AG04450 (cell line): ENCODE data around the gene OR4F15. TPM values are rescaled to one million over a fixed set of nuclear protein-coding genes. Genes with fewer than 3 reads are reported as not detected.

ENCODE experiments used
- CTCF ChIA-PET: fragments of 300-600, 350-600 bp; formaldehyde crosslinking; extraction: SDS; loops from one replicate; lab custom pipeline; 2022; ENCODE audit warnings: antibody characterized with exemption, inconsistent platforms; lab: Charles Lee
- POLR2A ChIA-PET: fragments of 350-600 bp; formaldehyde crosslinking; extraction: SDS; loops from one replicate; lab custom pipeline; 2021; ENCODE audit warnings: antibody characterized with exemption, inconsistent platforms; lab: Yijun Ruan, JAX
- DNase-seq: peaks from one replicate; pipeline ENCODE4 v3.0.0-alpha.2; 2011; ENCODE audit warnings: low read depth, low spot score
- H3K27ac ChIP-seq: one replicate; pipeline ENCODE4 v1.5.1; 2012; ENCODE audit warnings: low read depth, low read length, control low read depth
- H3K27me3 ChIP-seq: one replicate; pipeline ENCODE4 v1.6.0; 2012; ENCODE audit warnings: low read length; ENCODE audit not compliant: control insufficient read depth, insufficient read depth
- H3K4me3 ChIP-seq: 2 replicates; pipeline ENCODE4 v1.5.1; 2011; ENCODE audit warnings: mild to moderate bottlenecking, low read depth, low read length, control low read depth
- H3K9me3 ChIP-seq: 2 replicates; pipeline ENCODE4 v1.5.1; 2012; ENCODE audit warnings: low read length; ENCODE audit not compliant: control insufficient read depth, insufficient read depth
- CTCF ChIP-seq: IDR thresholded peaks from 2 replicates; pipeline ENCODE4 v1.5.1; 2011; ENCODE audit warnings: low read depth, low read length, control low read depth, inconsistent platforms
- polyA plus RNA-seq: library from polyadenylated mRNA; depleted of rRNA; stranded (reverse); fragments of >200 nt; gene quantifications from 2 replicates; pipeline ENCODE4 v1.2.3, GENCODE V29; 2011

The OR4F15 gene
- polyA plus RNA-seq, 1 experiment = 0.05 TPM

- no peak for TF ChIP-seq CTCF
- Histone ChIP-seq H3K27ac (no peak overlapping the region), H3K27me3 (no peaks in the 10 kb centered on the region), H3K4me3 (no peak overlapping the region), H3K9me3 (no peaks in the 10 kb centered on the region)
- POLR2A ChIA-PET = no interaction called here
- no peak for DNase-seq
- CTCF ChIA-PET = interaction anchor here (0.5 kb wide), 1 partner anchor 14 kb away, joined by 3 read pairs; no protein-coding TSS in a partner anchor
Measured at GRCh38 chr15:101820781-101821180, 8.8 kb downstream of the OR4F15 start.

GRCh38 chr15:101827257-101827656, 15.3 kb downstream of the OR4F15 start:
- Histone ChIP-seq H3K27ac (no peak overlapping the region), H3K9me3 (no peaks in the 10 kb centered on the region), H3K4me3 (no peak overlapping the region), H3K27me3 (no peaks in the 10 kb centered on the region)
- peak; percentile 76 for DNase-seq
- TF ChIP-seq CTCF = no peak
- ChIA-PET POLR2A (interaction anchor here (0.6 to 2.1 kb wide), 2 partner anchors 11 to 13 kb away, joined by 3 to 8 read pairs; no protein-coding TSS in a partner anchor), CTCF (no interaction called here)

GRCh38 chr15:101828774-101829173, 16.8 kb downstream of the OR4F15 start:
- Histone ChIP-seq H3K4me3 (no peak overlapping the region), H3K9me3 (no peaks in the 10 kb centered on the region), H3K27ac (no peak overlapping the region), H3K27me3 (no peaks in the 10 kb centered on the region)
- ChIA-PET POLR2A (no interaction called here), CTCF (interaction anchor here (0.6 kb wide), 1 partner anchor 40 kb away, joined by 4 read pairs; no protein-coding TSS in a partner anchor)
- no peak for DNase-seq
- TF ChIP-seq CTCF = no peak

GRCh38 chr15:101841656-101842055, 29.7 kb downstream of the OR4F15 start:
- Histone ChIP-seq H3K27ac (no peak overlapping the region), H3K4me3 (no peak overlapping the region), H3K27me3 (no peaks in the 10 kb centered on the region), H3K9me3 (no peaks in the 10 kb centered on the region)
- ChIA-PET POLR2A (no interaction called here), CTCF (no interaction called here)
- no peak for DNase-seq
- no peak for TF ChIP-seq CTCF

GRCh38 chr15:101844916-101845315, 32.9 kb downstream of the OR4F15 start:
- ChIA-PET POLR2A (no interaction called here), CTCF (no interaction called here)
- Histone ChIP-seq H3K27ac (no peak overlapping the region), H3K27me3 (no peaks in the 10 kb centered on the region), H3K9me3 (no peaks in the 10 kb centered on the region), H3K4me3 (no peak overlapping the region)
- TF ChIP-seq CTCF = no peak
- DNase-seq = no peak
